ENCODE measurements around the gene PCGF2.

Gene PCGF2

DNA sequence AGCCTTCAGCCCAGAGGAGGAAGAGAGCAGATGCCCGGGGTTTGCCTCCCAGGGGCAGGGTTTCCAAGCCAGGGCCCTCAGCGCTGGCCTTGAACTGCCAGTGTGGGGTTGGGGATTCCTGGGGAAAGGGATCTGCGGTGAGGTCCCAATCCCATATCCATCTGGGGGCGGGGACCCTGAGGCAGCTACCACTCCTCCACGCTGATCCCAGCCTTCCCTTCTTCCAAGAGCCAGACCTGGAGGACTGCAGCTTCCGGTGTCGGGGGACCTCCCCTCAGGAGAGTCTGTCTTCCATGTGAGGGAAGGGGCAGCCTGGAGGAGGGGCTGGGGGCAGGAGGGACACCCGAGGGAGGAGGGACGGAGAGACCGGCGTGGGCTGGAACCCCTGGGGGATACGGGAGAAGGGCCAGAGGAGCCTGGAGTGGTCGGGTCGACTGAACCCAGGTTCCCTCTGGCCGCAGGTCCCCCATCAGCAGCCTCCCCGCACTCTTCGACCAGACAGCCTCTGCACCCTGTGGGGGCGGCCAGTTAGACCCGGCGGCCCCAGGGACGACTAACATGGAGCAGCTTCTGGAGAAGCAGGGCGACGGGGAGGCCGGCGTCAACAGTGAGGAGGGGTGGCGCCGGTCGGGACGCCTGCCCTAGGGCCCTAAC lies 28.7 kb downstream of the PCGF2 start:
- no peak for DNase-seq (ENCODE audit: low read depth in 2 of 2)

GRCh38 chr17:38717139-38717745 lies 30.9 kb downstream of the PCGF2 start:
- no peak for DNase-seq (ENCODE audit: low read depth in 2 of 2)

- DNase-seq (ENCODE audit: low read depth in 2 of 2) = no peak
Observed at GRCh38 chr17:38716368-38717005, 31.6 kb downstream of the PCGF2 start.

GRCh38 chr17:38715216-38715943 lies 32.8 kb downstream of the PCGF2 start:
- no peak for DNase-seq (ENCODE audit: low read depth in 2 of 2)

- DNase-seq (ENCODE audit: low read depth in 2 of 2) = no peak
Observed at GRCh38 chr17:38713456-38714075, 34.6 kb downstream of the PCGF2 start.

GRCh38 chr17:38712593-38712992 lies 35.5 kb downstream of the PCGF2 start:
- no peak for DNase-seq (ENCODE audit: low read depth in 2 of 2)

DNA sequence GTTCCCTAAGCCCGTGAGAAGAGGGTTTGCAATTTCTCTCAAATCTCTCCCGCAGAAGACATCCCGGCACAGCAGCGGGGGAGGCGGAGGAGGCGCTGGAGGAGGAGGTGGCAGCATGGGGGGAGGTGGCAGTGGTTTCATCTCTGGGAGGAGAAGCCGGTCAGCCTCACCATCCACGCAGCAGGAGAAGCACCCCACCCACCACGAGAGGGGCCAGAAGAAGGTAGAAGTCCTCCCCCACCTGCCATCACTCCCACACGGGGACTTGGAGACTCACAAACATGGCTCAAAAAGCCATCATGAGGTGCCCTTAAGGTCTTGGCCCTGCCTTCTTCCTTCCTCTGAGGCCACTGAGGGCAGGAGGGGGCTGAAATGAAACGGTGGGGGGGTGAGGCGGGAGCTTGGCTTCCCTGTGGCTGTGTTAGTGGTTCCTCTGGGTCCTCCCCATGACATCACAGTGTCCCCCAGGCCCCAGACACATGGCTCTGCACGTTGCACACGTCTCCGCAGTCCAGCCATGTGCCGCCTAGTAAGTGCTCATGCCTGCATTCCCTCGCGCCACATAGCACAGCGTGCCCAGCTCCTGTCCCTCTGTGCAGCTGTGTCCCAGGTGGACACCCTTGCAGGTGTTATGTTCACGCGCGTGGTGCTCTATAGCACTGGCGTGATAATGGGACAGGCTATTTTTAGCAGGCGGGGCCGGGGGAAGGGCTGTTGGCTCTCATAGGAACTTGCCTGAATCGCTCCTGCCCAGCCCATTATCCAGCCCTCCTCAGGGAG lies 36.2 kb downstream of the PCGF2 start:
- no peak for DNase-seq (ENCODE audit: low read depth in 2 of 2)

DNA sequence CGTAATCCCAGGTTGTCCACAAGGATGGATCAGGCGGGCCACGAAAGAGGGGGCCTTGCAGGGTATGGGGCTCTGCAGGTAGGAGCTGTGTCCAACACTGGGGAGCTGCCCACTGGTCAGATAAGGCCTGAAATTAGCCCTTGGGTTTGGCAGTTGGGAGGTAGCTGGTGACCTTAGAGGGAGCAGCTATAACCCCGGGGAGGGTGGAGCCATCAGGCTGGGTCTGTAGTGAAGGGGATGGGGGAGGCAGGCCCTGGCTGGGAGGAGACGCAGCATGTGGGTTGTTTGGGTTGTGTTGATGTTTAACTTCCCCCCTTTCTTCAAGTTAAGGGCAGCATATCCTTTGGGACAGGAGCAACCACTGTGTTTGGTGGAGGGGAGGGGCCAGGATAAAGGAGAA lies 37.2 kb downstream of the PCGF2 start:
- no peak for DNase-seq (ENCODE audit: low read depth in 2 of 2)

- no peak for DNase-seq (ENCODE audit: low read depth in 2 of 2)
Observed at GRCh38 chr17:38710604-38710962, 37.6 kb downstream of the PCGF2 start.

- DNase-seq (ENCODE audit: low read depth in 2 of 2) = no peak
Observed at GRCh38 chr17:38709864-38710603, 38.1 kb downstream of the PCGF2 start.

DNA sequence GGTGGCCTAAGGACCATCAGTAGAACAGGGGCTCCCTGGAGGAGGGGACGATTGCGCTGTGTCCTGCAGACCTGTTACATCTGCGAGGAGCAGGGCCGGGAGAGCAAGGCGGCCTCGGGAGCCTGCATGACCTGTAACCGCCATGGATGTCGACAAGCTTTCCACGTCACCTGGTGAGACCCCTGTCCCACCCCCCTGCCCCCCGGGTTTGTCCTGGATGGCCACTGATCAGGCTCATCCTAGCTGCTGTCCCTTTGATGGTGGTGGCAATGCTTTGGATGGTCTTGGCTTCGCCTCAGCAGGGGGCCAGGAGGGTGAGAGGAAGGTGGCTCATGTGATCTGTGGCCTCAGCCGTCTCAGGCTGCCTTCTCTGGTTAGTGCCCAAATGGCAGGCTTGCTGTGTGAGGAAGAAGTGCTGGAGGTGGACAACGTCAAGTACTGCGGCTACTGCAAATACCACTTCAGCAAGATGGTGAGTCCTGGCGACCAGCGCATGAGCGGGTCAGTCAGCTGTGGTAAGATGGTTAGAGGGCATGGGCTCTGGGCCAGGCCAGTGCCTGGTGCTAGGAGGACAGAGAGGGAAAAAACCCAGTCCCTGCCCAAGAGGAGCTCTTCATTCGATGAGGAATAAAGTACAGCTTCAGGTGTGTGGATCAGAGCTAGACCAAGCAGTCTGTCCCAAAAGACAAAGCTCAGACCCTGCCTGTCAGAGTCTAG lies 38.9 kb downstream of the PCGF2 start:
- DNase-seq (ENCODE audit: low read depth in 2 of 2) = no peak

DNA sequence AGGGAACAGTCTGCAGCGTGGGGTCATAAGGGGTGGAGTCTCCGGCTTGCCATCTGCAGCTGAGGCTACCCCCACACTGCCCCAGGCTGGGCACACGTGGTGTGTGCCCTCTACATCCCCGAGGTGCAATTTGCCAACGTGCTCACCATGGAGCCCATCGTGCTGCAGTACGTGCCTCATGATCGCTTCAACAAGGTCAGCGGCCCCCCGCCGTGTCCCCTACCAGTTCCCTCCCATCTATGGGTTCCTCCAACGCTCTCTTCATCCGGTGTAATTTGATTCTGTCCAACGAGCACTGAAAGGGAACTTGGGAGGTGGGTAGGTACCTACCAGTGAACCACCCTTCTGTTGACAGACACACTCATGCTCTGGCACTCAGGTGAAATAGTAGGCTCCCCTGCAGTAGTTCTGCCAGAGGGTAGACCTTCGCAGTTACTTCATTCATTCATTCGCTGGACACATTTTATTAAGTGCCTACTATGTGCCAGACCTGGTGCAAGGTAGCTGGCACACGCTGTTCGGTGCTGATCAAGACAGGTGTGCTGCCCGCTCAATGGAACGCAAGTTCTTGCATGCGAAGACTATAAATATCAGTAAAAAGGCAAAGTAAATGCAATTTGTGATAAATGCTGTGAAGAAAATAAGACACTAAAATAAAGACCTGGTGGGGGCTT lies 40.3 kb downstream of the PCGF2 start:
- DNase-seq (ENCODE audit: low read depth in 2 of 2) = no peak

DNA sequence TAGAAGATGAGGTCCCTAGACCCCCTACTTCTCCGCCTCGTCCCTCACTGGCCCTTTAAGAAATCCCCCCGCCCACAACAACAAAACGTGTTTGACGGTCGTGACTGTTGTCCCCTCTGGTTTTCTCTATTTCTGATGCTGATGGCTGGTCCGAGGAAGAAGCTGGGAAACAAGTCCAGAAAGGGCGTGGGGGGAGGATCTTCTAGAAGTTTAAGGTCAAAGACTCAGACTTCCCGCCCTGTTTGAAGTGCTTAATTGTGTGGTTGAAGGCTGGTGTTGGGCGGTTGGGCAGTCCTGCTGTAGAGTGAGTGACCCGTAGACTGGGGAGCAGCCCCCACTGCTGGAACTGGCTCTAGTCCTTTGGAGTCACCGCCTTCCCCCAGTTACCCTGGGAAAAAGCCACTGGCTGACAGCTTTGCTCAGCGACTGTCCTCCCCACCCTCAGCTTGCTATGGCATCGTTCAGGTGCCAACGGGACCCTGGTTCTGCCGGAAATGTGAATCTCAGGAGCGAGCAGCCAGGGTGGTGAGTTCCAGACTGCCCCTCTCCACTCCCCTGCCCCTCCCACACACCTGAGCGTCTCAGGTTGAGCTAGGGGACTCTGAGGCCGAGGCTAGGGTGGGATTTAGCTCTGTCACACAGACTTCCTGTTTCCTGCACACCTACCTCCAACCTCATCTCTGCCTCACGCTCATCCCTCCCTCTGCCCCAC lies 41.5 kb downstream of the PCGF2 start:
- DNase-seq (ENCODE audit: low read depth in 2 of 2) = peak in 1 of 2 donors; percentile 16

- DNase-seq (ENCODE audit: low read depth in 2 of 2) = peak; percentile 17
Observed at GRCh38 chr17:38705803-38706504, 42.2 kb downstream of the PCGF2 start.

DNA sequence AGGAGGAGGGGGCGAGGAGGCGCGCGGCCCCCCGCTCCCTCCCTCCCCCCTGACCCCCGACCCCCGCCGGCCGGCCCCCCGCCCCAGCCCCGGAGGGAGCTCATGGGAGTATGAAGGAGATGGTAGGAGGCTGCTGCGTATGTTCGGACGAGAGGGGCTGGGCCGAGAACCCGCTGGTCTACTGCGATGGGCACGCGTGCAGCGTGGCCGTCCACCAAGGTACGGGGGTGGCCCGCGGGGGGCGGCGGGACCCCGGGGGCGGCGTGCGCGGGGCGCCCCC lies 42.7 kb downstream of the PCGF2 start:
- no peak for DNase-seq (ENCODE audit: low read depth in 2 of 2)

- peak; percentile 56 to 61 for DNase-seq (ENCODE audit: low read depth in 2 of 2)
Observed at GRCh38 chr17:38704606-38705522, 43.3 kb downstream of the PCGF2 start, which contains the start of gene MLLT6. Gene MLLT6, plus strand, starts transcription at chr17:38705273. Its CDS starts 360 bp downstream, at chr17:38705633.

Data from stimulated activated CD4-positive, alpha-beta T cell treated with anti-CD3 and anti-CD28 coated beads, Interleukin-4, amount 100 ng/mL, for 48 hours (primary cell).